Uterus (tissue), 2 donors: ENCODE results near the gene NDUFV2.
"Not testable (repeated sequence)": the region's sequence is repeated elsewhere in the genome, so short reads cannot be mapped to it uniquely, and the experiment has no call there.

Experiments used
- POLR2A ChIP-seq, 2 donors: fragments of 450-650 bp; IDR thresholded peaks; one replicate each; pipeline ENCODE4 v1.6.1; 2016; ENCODE audit warnings: antibody characterized with exemption in 2 of 2, mild to moderate bottlenecking in 1 of 2, moderate library complexity in 1 of 2
- TF ChIP-seq, protein P1 (sequence below), 4 experiments: fragments of 200-600 bp in 2 of 4; fragments of 450-650 bp in 2 of 4; sonication (generic) in 2 of 4; IDR thresholded peaks; one replicate each; pipeline ENCODE4 v1.5.1; 2016 to 2019; ENCODE audit warnings: antibody characterized with exemption in 4 of 4, mild to moderate bottlenecking in 2 of 4, moderate library complexity in 1 of 4

DNA sequence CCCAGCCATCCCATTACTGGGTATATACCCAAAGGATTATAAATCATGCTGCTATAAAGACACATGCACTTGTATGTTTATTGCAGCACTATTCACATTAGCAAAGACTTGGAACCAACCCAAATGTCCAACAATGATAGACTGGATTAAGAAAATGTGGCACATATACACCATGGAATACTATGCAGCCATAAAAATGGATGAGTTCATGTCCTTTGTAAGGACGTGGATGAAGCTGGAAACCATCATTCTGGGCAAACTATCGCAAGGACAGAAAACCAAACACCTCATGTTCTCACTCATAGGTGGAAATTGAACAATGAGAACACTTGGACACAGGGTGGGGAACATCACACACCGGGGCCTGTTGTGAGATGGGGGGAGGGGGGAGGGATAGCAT is 9.4 kb upstream of the NDUFV2 start:
- TF ChIP-seq, protein P1, sequence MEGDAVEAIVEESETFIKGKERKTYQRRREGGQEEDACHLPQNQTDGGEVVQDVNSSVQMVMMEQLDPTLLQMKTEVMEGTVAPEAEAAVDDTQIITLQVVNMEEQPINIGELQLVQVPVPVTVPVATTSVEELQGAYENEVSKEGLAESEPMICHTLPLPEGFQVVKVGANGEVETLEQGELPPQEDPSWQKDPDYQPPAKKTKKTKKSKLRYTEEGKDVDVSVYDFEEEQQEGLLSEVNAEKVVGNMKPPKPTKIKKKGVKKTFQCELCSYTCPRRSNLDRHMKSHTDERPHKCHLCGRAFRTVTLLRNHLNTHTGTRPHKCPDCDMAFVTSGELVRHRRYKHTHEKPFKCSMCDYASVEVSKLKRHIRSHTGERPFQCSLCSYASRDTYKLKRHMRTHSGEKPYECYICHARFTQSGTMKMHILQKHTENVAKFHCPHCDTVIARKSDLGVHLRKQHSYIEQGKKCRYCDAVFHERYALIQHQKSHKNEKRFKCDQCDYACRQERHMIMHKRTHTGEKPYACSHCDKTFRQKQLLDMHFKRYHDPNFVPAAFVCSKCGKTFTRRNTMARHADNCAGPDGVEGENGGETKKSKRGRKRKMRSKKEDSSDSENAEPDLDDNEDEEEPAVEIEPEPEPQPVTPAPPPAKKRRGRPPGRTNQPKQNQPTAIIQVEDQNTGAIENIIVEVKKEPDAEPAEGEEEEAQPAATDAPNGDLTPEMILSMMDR (IDR thresholded peaks at IDR 0.05), result not testable (repeated sequence)
- not testable (repeated sequence) for TF ChIP-seq POLR2A (IDR thresholded peaks at IDR 0.05)
